Measurements from ENCODE around the gene KIF26B. TPM values are rescaled to one million over a fixed set of nuclear protein-coding genes. Genes with fewer than 3 reads are reported as not detected.

The KIF26B gene
- total and polyA plus RNA-seq, 8 donors: 0.27 to 4.5 (median 0.63) TPM

- Histone ChIP-seq H3K27ac (no peak overlapping the region), H3K36me3 (no peaks in the 10 kb centered on the region), H3K27me3 (no peaks in the 10 kb centered on the region), H3K4me1 (no peaks in the 10 kb centered on the region), H3K4me3 (no peak overlapping the region), H3K9me3 (no peaks in the 10 kb centered on the region)
- intact Hi-C loops (cut with DNase I): no loop called here
- TF ChIP-seq, protein P1, sequence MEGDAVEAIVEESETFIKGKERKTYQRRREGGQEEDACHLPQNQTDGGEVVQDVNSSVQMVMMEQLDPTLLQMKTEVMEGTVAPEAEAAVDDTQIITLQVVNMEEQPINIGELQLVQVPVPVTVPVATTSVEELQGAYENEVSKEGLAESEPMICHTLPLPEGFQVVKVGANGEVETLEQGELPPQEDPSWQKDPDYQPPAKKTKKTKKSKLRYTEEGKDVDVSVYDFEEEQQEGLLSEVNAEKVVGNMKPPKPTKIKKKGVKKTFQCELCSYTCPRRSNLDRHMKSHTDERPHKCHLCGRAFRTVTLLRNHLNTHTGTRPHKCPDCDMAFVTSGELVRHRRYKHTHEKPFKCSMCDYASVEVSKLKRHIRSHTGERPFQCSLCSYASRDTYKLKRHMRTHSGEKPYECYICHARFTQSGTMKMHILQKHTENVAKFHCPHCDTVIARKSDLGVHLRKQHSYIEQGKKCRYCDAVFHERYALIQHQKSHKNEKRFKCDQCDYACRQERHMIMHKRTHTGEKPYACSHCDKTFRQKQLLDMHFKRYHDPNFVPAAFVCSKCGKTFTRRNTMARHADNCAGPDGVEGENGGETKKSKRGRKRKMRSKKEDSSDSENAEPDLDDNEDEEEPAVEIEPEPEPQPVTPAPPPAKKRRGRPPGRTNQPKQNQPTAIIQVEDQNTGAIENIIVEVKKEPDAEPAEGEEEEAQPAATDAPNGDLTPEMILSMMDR (IDR thresholded peaks at IDR 0.05): no peak
- WGBS, 2 donors: 74 to 87% methylated on average over 12 of the region's 12 CpGs
- ATAC-seq (no peak), FAIRE-seq (no peak), DNase-seq (no peak)
These were observed 361.5 kb downstream of the KIF26B start for GRCh38 chr1:245516284-245516759.

GRCh38 chr1:245520611-245521010 is 365.8 kb downstream of the KIF26B start:
- Histone ChIP-seq H3K9me3 (no peaks in the 10 kb centered on the region), H3K4me1 (no peaks in the 10 kb centered on the region), H3K4me3 (no peak overlapping the region), H3K27me3 (no peaks in the 10 kb centered on the region), H3K27ac (no peak overlapping the region), H3K36me3 (no peaks in the 10 kb centered on the region)
- DNase-seq (no peak), FAIRE-seq (no peak), ATAC-seq (no peak)
- 47 to 52% methylated on average over 1 of the region's 1 CpG for WGBS, 2 donors
- TF ChIP-seq, protein P1 (IDR thresholded peaks at IDR 0.05): no peak
- intact Hi-C loops (cut with DNase I): no loop called here

- no peaks in the 10 kb centered on the region for H3K27me3 ChIP-seq
- H3K36me3 ChIP-seq: no peaks in the 10 kb centered on the region
- TF ChIP-seq, protein P1 (IDR thresholded peaks at IDR 0.05): no peak
- 80 to 93% methylated on average over 2 of the region's 2 CpGs for WGBS, 2 donors
- H3K4me1 ChIP-seq: no peaks in the 10 kb centered on the region
- H3K9me3 ChIP-seq: no peaks in the 10 kb centered on the region
- no peak for DNase-seq
- H3K27ac ChIP-seq: no peak overlapping the region
- FAIRE-seq: no peak
- ATAC-seq: no peak
- no peak overlapping the region for H3K4me3 ChIP-seq
- intact Hi-C loops (cut with DNase I): no loop called here
These were observed 371.4 kb downstream of the KIF26B start for GRCh38 chr1:245526141-245526540.

DNA sequence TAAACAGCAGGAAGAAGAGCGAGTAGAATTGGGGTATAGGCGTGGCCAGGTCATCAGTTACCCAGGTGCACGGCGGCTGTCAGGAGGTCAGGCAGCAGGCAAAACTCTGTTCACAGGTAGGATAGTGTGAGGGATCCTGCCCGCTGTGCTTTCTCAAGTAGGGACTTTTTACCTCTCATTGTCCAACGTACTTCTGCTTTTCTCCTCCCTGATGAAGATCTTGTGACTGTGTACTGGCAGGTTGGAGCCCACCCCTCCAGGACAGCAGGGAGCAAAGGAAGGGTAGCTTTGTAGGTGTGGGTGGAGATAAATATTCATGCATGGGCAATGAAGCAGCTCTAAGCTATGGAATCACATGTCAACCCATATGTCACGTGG is 373.5 kb downstream of the KIF26B start:
- FAIRE-seq: no peak
- no peak for DNase-seq
- intact Hi-C loops (cut with DNase I): no loop called here

DNA sequence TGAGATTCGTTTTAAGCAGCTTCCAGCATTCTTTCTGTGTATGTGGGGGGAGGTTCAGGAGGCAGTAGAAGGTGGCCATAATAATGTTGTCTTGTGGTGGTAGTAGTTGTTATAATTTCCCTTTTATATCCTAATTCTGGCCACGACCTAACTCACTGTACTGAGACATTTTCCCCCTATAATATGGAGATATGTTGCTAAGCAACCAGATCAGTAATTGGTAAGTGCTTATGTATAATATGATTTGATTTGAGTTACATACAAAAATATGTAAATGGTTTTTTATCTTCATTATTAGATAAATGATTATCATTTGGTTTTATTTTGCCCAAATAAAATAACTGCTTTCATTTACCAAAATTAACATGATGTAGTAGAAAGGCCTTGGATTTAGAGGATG is 376.2 kb downstream of the KIF26B start:
- intact Hi-C loops (cut with DNase I): no loop called here
- TF ChIP-seq, protein P1 (IDR thresholded peaks at IDR 0.05): no peak
- DNase-seq: no peak
- FAIRE-seq: no peak
- H3K4me1 ChIP-seq: no peaks in the 10 kb centered on the region
- no peak overlapping the region for H3K27ac ChIP-seq
- WGBS, 2 donors: 28 to 32% methylated on average over 2 of the region's 2 CpGs
- ATAC-seq: no peak
- H3K9me3 ChIP-seq: no peaks in the 10 kb centered on the region
- H3K36me3 ChIP-seq: no peaks in the 10 kb centered on the region
- no peaks in the 10 kb centered on the region for H3K27me3 ChIP-seq
- H3K4me3 ChIP-seq: no peak overlapping the region

More for the DNA sequence above, 373.5 kb downstream of the KIF26B start:
- 75 to 88% methylated on average over 7 of the region's 7 CpGs for WGBS, 2 donors
- Histone ChIP-seq H3K27ac (no peak overlapping the region), H3K4me3 (no peak overlapping the region), H3K36me3 (no peaks in the 10 kb centered on the region), H3K9me3 (no peaks in the 10 kb centered on the region), H3K4me1 (no peaks in the 10 kb centered on the region), H3K27me3 (no peaks in the 10 kb centered on the region)
- TF ChIP-seq, protein P1 (IDR thresholded peaks at IDR 0.05): no peak
- ATAC-seq: no peak

All from pancreas (tissue), 10 donors.